HepG2 (cell line): Measurements from ENCODE around the gene AS3MT. TPM values are rescaled to one million over a fixed set of nuclear protein-coding genes. Genes with fewer than 3 reads are reported as not detected.

Experiments
- ATF1 ChIP-seq: IDR thresholded peaks from 2 replicates; pipeline ENCODE4 v1.6.1; 2016; ENCODE audit warnings: mild to moderate bottlenecking, control low read depth
- ATF7-NPFF ChIP-seq: sonication (generic); formaldehyde crosslinking; IDR thresholded peaks from 2 replicates; pipeline ENCODE4 v1.8.1; 2023; ENCODE audit warnings: mild to moderate bottlenecking, low read depth, missing genetic modification reagents, moderate library complexity
- CAMTA2 ChIP-seq: sonication (generic); formaldehyde crosslinking; IDR thresholded peaks from 2 replicates; pipeline ENCODE4 v1.4.0; 2020; ENCODE audit warnings: mild to moderate bottlenecking, missing genetic modification reagents, borderline replicate concordance
- DDIT3 ChIP-seq: sonication (generic); formaldehyde crosslinking; IDR thresholded peaks from 2 replicates; pipeline ENCODE4 v1.4.0; 2020; ENCODE audit warnings: mild to moderate bottlenecking, missing genetic modification reagents
- ESRRA ChIP-seq: sonication (generic); formaldehyde crosslinking; IDR thresholded peaks from 2 replicates; pipeline ENCODE4 v1.5.1; 2020; ENCODE audit warnings: mild to moderate bottlenecking, low read depth, missing genetic modification reagents
- HMG20B ChIP-seq: conservative IDR thresholded peaks from 2 replicates; pipeline ENCODE4 v1.6.1; 2016; ENCODE audit warnings: missing genetic modification reagents, missing compliant biosample characterization
- HOMEZ ChIP-seq: IDR thresholded peaks from 2 replicates; pipeline ENCODE4 v1.6.1; 2016; ENCODE audit warnings: low read depth
- KDM3A ChIP-seq: IDR thresholded peaks from 2 replicates; pipeline ENCODE4 v1.6.1; 2018; ENCODE audit warnings: low read depth, missing compliant biosample characterization
- MIER2 ChIP-seq: IDR thresholded peaks from 2 replicates; pipeline ENCODE4 v1.6.1; 2016; ENCODE audit warnings: missing biosample characterization, missing genetic modification reagents
- NFIC ChIP-seq: IDR thresholded peaks from 2 replicates; pipeline ENCODE4 v1.6.1; 2012; ENCODE audit warnings: mild to moderate bottlenecking, low read length, inconsistent platforms
- SKI ChIP-seq: fragments of 450-650 bp; IDR thresholded peaks from one replicate; pipeline ENCODE4 v1.6.1; 2018; ENCODE audit warnings: mild to moderate bottlenecking; ENCODE audit not compliant: partially characterized antibody
- STAG1 ChIP-seq: sonication (generic); formaldehyde crosslinking; IDR thresholded peaks from 2 replicates; pipeline ENCODE4 v1.4.0; 2020; ENCODE audit warnings: missing genetic modification reagents
- THAP8 ChIP-seq: sonication (generic); formaldehyde crosslinking; IDR thresholded peaks from 2 replicates; pipeline ENCODE4 v1.5.1; 2020; ENCODE audit warnings: missing genetic modification reagents, mild to moderate bottlenecking, borderline replicate concordance
- ZBTB2 ChIP-seq: sonication (generic); formaldehyde crosslinking; IDR thresholded peaks from 2 replicates; pipeline ENCODE4 v1.8.0; 2022; ENCODE audit warnings: low read depth, missing genetic modification reagents
- ZBTB37 ChIP-seq: sonication (generic); formaldehyde crosslinking; IDR thresholded peaks from 2 replicates; pipeline ENCODE4 v1.4.0; 2020; ENCODE audit warnings: mild to moderate bottlenecking, missing genetic modification reagents
- ZFP36 ChIP-seq: fragments of 150-350 bp; IDR thresholded peaks from 2 replicates; pipeline ENCODE4 v1.6.1; 2018; ENCODE audit warnings: borderline replicate concordance, low read length, low read depth; ENCODE audit not compliant: partially characterized antibody
- ZNF3 ChIP-seq: IDR thresholded peaks from 2 replicates; pipeline ENCODE4 v1.7.0; 2017; ENCODE audit warnings: inconsistent platforms
- ZNF724P ChIP-seq: sonication (generic); formaldehyde crosslinking; IDR thresholded peaks from 2 replicates; pipeline ENCODE4 v1.8.0; 2022; ENCODE audit warnings: missing genetic modification reagents, borderline replicate concordance
- ZNF777 ChIP-seq: sonication (generic); formaldehyde crosslinking; IDR thresholded peaks from 2 replicates; pipeline ENCODE4 v1.4.0; 2020; ENCODE audit warnings: missing genetic modification reagents
- ZNF780A ChIP-seq: sonication (generic); formaldehyde crosslinking; IDR thresholded peaks from 2 replicates; pipeline ENCODE4 v1.8.0; 2022; ENCODE audit warnings: mild to moderate bottlenecking, missing genetic modification reagents, moderate library complexity
- polyA plus RNA-seq, 8 experiments: library from polyadenylated mRNA; depleted of rRNA in 3 of 8; stranded (reverse) in 7 of 8; unstranded in 1 of 8; fragments of >200 nt; fragmentation: Illumina TruSeq in 4 of 8; extraction: Trizol in 4 of 8; gene quantifications; 2 replicates each; pipeline versions ENCODE4 v1.2.1 to v1.2.3, GENCODE V29; 2011 to 2016; ENCODE audit warnings: low read depth in 4 of 8, missing spikeins in 1 of 8, mixed read lengths in 1 of 8; ENCODE audit not compliant: insufficient read depth in 1 of 8
- total RNA-seq, 5 experiments: library from RNA; depleted of rRNA; stranded (reverse); fragments of >200 nt; fragmentation: Illumina TruSeq; extraction: Trizol; gene quantifications; 2 replicates each; pipeline ENCODE4 v1.2.3, GENCODE V29; 2016; ENCODE audit warnings: low read depth in 1 of 5
- TF ChIP-seq, protein P1 (sequence below): sonication (generic); formaldehyde crosslinking; IDR thresholded peaks from 2 replicates; pipeline ENCODE4 v1.8.1; 2022; ENCODE audit warnings: mild to moderate bottlenecking, missing genetic modification reagents
- TF ChIP-seq, protein P2 (sequence below): sonication (generic); formaldehyde crosslinking; IDR thresholded peaks from 2 replicates; pipeline ENCODE4 v1.4.0; 2020; ENCODE audit warnings: mild to moderate bottlenecking, missing genetic modification reagents, borderline replicate concordance

Gene AS3MT
- total and polyA plus RNA-seq, 2 of the 13 experiments (the other 11 are each of a cell fraction or from before 2014, with no cell fraction given), result 8.7 to 17.4 TPM

DNA sequence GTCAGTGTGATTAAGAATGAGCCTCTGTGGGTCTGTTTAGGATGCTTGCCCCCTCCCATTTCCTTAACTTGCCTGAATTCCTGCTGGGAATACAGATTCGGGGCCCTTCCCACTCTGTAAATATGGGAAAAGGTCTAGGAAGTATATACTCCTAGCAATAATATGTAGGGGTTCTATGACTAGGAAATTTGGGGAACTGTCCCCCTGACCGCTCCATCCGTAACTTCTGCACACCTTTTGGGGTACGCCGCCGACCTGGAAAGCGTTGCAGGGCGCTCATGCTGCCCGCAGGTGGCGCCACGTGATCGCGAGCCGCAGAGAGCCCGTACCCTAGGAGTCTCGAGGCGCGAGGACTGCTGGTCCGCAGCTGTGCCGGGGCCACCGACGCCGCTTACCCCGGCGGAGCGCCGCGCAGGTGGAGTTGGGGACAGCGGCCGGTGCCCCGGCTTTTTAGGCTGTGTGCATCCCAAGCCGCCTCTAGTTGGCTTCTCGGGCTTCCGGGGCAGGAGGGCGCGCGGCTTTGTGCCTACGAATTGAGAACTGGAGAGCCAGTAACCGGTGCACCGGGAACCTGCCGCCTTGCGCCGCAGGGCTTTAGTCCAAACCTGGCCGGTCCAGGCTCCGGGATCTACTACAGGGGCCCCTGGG is 48.2 kb downstream of the AS3MT start (continued):
- TF ChIP-seq, protein P1, sequence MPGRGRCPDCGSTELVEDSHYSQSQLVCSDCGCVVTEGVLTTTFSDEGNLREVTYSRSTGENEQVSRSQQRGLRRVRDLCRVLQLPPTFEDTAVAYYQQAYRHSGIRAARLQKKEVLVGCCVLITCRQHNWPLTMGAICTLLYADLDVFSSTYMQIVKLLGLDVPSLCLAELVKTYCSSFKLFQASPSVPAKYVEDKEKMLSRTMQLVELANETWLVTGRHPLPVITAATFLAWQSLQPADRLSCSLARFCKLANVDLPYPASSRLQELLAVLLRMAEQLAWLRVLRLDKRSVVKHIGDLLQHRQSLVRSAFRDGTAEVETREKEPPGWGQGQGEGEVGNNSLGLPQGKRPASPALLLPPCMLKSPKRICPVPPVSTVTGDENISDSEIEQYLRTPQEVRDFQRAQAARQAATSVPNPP (CRISPR knock-in tag), result no peak
- no peak for TF ChIP-seq ZFP36
- TF ChIP-seq ZNF777, result peak; percentile 55; the same call in 1 of the 2 replicates
- TF ChIP-seq CAMTA2, result peak; percentile 93; the same call in 1 of the 2 replicates
- no peak for TF ChIP-seq ATF1
- no peak for TF ChIP-seq MIER2 (CRISPR knock-in tag)
- TF ChIP-seq KDM3A (CRISPR knock-in tag), result peak; percentile 37; the same call in 1 of the 2 replicates
- no peak for TF ChIP-seq ZNF3
- no peak for TF ChIP-seq ZBTB37 (CRISPR knock-in tag)
- no peak for TF ChIP-seq NFIC
- no peak; the same call in 1 of the 2 replicates for TF ChIP-seq ATF7-NPFF
- no peak for TF ChIP-seq HOMEZ (CRISPR knock-in tag)
- no peak for TF ChIP-seq ESRRA (CRISPR knock-in tag)
- TF ChIP-seq ZNF780A (CRISPR knock-in tag), result no peak
- TF ChIP-seq SKI, result no peak
- peak; percentile 100 for TF ChIP-seq STAG1 (CRISPR knock-in tag)
- TF ChIP-seq THAP8 (CRISPR knock-in tag), result no peak
- TF ChIP-seq ZBTB2 (CRISPR knock-in tag), result no peak
- no peak for TF ChIP-seq ZNF724P (CRISPR knock-in tag)
- no peak for TF ChIP-seq HMG20B
- TF ChIP-seq, protein P2, sequence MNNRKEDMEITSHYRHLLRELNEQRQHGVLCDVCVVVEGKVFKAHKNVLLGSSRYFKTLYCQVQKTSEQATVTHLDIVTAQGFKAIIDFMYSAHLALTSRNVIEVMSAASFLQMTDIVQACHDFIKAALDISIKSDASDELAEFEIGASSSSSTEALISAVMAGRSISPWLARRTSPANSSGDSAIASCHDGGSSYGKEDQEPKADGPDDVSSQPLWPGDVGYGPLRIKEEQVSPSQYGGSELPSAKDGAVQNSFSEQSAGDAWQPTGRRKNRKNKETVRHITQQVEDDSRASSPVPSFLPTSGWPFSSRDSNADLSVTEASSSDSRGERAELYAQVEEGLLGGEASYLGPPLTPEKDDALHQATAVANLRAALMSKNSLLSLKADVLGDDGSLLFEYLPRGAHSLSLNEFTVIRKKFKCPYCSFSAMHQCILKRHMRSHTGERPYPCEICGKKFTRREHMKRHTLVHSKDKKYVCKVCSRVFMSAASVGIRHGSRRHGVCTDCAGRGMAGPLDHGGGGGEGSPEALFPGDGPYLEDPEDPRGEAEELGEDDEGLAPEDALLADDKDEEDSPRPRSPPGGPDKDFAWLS, result no peak
- no peak for TF ChIP-seq DDIT3 (CRISPR knock-in tag)
